Right renal cortex interstitium (tissue), 3 donors: Measurements from ENCODE around the gene COMMD9. TPM values are rescaled to one million over a fixed set of nuclear protein-coding genes. Genes with fewer than 3 reads are reported as not detected.

Experiments
- DNase-seq, 3 donors: peaks; one replicate each; pipeline ENCODE4 v3.0.0-alpha.2; 2013; ENCODE audit warnings: low read depth in 3 of 3, low spot score in 2 of 3
- polyA plus RNA-seq, 3 donors: library from polyadenylated mRNA; unstranded; fragments of 120-200 nt; gene quantifications; one replicate each; pipeline ENCODE4 v1.2.1, GENCODE V29; 2013; ENCODE audit not compliant: insufficient read length in 3 of 3

The COMMD9 gene
- polyA plus RNA-seq, 3 donors: 93.0 to 96.9 (median 94.0) TPM

- no peak for DNase-seq
These were observed 30.4 kb downstream of the COMMD9 start for GRCh38 chr11:36258730-36259360.

- DNase-seq: no peak
These were observed 31.9 kb downstream of the COMMD9 start for GRCh38 chr11:36257351-36257750.

DNA sequence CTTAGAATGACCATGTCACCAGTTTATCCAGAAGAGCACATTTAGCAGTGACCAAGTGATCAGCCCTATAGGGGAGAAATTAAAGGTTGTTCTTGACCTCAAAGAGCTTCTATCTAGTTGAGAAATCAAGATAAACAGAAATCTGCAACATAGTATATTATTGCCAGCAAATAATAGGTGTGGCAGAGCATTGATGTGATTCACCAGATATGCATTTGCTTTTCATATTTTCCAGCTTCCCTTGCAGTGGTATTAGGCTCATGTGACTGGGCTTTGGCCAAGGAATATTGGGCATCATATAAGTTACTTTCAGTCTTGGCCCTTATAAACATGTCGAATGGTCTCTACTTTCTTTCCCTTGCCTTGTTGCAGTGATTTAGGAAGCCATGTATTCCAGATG is 34.5 kb downstream of the COMMD9 start:
- no peak for DNase-seq

GRCh38 chr11:36253238-36253637 is 36.0 kb downstream of the COMMD9 start:
- DNase-seq: no peak

- DNase-seq: no peak
These were observed 37.4 kb downstream of the COMMD9 start for GRCh38 chr11:36251823-36252222.

DNA sequence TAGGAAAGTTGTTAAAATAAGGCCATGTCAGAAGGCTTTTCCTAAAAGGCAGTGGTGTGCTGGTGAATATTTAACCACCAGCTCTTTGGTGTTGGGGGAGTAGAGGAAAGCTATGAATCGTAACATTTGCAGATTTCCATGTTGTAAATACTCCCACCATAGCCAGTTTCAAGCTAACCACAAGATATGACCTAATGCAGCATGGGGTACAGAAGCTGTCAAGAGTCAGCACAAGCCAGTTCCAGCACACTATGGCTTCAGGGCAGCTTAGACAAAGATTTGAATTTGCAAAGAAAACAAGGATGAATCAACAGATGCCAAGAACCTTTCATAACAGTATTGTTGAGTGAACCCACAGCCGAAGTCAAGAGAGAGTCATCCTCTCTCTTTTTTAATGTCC is 40.0 kb downstream of the COMMD9 start:
- DNase-seq: no peak

DNA sequence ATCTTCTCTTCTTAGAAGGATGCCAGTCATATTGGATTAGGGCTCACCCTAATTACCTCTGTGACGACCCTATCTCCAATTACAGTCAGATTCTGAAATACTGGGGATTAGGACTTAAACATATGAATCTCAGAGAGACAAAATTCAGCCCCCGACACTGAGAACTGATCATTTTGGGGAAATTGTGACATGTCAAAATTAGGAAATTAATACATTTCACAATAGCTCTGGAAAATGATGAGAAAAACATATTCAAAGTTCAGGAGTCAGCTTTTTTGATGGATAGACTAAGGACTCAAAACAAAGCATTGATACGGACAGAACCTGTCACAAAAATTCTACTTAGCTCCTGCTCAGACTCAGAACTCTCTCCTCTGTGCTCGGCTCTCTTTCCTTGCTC is 40.8 kb downstream of the COMMD9 start:
- DNase-seq: no peak

DNA sequence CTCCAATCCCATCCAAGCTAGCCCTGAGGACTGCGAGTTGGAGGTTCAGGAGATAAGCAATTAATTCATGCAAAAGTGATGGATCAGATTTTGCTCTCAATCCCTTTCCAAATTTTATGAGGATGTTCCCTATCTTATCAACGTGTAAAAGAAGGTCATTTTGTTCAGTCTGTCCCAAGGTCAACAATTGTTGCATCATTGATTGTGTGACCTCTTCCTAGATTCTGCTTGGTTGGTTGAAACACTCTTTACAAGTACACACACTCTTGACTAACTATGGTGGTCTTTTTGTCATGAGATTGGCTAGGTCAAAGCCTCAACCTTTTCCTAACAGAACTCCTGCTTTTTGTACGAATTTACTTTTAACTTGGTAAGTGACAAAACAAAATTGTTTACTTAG is 41.7 kb downstream of the COMMD9 start:
- no peak for DNase-seq

GRCh38 chr11:36243641-36244040 is 45.6 kb downstream of the COMMD9 start:
- no peak for DNase-seq

DNA sequence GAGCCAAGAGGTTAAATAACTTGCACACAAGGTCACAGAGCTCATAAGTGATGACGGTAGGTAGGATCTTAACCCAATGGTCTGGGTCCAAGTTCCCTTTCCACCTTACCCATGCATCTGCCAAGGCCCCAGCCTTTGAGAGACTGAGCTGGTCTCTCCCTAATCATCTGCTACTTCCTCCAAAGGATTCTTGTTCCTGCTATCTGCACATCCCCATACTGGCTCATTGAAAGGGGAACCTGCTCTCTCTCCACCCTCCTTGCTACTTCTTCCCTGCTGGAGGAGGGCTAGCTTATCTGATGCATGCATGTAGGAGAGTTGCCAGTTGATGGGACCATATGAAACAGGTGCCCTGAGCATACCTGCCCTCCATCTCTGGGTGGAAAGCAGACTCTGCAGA is 47.7 kb downstream of the COMMD9 start:
- no peak for DNase-seq

DNA sequence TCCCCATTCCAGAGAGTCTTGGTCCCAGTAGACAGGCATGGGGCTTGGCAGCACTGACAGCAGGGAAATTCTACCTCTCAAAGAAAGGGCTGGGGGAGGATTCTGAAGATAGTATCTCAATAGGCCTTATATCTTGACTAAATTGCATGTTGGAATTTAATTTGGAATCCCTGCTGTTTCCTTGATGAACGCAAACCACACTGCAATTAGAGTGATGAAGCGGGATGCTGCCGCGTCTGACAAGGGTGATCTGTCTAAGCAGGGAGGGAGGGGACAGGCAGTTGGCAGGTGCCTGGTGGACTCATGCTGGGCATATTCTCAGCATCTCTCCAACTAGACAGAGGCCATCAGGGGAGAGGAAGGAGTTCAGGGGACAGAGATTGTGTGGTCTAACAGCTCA is 48.4 kb downstream of the COMMD9 start:
- DNase-seq: no peak

DNA sequence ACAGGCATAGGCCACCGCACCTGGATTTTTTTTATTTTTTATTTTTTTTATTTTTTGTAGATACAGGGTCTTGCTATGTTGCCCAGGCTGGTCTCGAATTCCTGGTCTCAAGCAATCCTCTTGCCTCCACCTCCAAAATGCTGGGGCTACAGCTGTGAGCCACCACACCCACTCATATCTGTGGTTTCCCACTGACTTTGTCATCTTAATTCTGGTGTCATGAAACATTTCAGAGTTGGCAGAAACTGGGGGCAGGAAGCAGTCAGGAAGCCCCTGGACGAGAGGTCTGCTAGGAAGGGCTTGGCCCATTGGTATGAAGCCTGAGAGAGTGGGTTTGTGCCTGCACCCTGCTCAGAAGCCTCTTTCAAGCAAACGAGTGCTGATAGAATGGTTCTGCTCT is 49.1 kb downstream of the COMMD9 start:
- no peak for DNase-seq

DNA sequence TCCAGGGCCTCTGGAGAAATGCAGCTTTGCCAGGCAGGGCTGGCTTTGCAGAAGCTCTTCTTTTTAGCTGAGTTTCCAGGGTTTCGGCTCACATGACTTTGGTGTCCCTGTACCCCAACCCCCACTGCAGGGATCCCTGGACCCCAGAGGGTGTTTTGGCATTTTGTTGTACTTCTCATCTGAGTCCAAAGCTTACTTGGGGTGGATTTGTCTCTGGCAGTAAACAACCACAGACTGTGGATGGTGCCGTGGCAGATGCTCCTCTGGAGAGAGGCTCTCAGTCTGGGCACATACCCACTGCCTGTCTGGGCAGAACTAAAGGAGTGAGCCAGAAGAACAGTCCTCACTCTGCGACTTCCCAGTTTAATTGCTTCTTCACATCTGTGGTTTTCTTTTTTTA is 49.6 kb downstream of the COMMD9 start:
- no peak for DNase-seq

DNA sequence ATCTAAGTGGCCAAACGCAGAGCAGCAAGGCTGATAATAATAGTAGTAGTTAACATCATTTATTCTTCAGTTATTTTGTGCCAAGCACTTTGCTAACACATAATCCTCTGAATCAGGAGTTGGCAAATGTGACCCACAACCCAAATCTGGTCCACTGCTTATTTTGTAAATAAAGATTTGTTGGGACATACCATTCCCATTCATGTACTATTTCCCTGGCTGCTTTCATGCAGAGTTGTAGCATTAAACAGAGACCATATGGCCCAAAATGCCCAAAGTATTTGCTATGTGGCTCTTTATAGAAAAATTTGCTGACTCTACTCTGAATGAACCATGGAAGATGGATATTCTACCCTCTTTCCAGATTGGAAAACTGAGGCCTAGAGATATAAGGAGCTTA is 50.3 kb downstream of the COMMD9 start:
- no peak for DNase-seq

DNA sequence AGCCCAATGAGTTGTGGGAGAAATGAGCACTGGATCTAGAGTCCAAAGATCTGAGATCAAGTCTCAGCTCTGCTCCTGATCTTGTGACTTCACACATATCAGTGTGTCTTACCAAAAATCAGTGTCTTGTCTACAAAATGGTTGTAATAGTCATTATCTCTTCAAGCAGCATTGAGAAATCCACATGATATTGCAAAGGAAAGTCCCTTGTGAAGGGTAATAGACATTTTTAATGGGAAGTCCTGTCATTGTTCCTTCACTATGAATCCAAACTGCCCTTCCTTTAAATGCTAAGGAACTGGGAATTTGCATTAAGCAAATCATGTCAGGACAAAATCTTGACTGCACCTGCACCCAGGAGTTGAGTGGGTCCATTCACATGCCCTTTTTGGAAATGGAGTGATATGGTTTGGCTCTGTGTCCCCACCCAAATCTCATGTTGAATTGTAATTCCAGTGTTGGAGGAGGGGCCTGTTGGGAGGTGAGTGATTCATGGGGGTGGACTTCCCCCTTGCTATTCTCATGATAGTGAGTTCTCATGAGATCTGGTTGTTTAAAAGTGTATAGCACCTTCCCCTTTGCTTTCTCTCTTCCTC is 51.1 kb downstream of the COMMD9 start:
- no peak for DNase-seq

DNA sequence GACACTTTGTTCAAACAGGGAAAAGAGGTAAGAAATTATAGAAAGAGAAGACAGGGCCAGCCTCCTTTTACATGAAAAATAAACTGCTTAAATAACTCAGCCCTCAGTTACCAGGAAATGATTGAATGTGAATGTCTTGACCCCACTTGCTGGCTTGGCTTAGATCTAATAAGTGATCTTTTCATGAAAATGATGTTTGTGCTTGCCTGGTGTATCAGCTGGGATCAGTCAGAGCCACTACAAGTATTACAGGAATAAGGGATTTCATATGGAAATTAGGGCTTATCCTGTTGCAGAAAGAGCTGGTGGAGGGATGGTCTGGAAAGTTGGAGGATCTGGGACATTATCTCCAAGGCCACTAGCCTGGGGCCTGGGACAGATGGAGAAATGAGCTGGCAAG is 51.8 kb downstream of the COMMD9 start:
- no peak for DNase-seq

- DNase-seq: no peak
These were observed 53.5 kb downstream of the COMMD9 start for GRCh38 chr11:36235750-36236149.

GRCh38 chr11:36234825-36235224 is 54.4 kb downstream of the COMMD9 start:
- DNase-seq: no peak

DNA sequence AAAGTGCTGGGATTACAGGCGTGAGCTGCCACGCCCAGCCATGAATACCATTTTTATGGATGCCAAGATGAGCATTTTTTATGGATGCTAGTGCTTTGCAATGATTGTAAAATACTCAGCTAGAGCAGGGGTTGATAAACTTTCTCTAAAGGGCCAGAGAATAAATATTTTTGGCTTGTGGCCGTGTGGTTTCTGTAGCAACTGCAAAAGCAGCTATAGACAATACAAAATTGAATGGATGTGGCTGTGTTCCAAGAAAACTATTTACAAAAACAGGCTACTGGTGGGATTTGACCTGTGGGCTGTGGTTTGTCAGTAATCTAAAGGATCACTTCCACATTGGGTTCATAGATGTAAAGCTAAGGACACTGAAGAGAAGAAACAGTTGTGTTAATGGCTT is 56.0 kb downstream of the COMMD9 start:
- peak in 1 of 3 donors; percentile 71 for DNase-seq

- no peak for DNase-seq
These were observed 58.2 kb downstream of the COMMD9 start for GRCh38 chr11:36230779-36231699.

- no peak for DNase-seq
These were observed 60.0 kb downstream of the COMMD9 start for GRCh38 chr11:36229091-36229705.
